CD4-positive, alpha-beta T cell treated with Interferon gamma for 1 hour (primary cell): Measurements from ENCODE around the gene GAGE10.

ENCODE experiments used
- DNase-seq: peaks from one replicate; pipeline ENCODE4 v3.0.0-alpha.2; 2020

GAGE10 gene

DNA sequence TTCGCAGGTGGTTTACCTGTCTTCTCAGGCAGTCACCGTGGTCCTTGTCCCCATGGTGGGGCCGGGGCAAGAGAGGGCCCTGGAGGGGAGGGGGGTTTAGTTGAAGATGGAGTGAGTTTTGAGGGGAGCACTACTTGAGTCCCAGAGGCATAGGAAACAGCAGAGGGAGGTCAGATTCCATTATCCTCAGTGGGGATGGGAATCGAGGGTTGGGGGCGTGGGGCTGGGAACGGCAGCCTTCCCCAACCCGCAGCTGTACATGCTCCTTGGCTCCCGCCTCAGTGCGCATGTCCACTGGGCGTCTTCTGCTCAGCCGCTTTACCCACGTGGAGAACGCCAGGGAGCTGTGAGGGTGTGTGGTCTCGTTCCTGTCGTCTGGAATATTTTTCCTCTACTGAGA lies at the start of gene GAGE10:
TSS of gene GAGE10 (plus strand) at position 301 of the 400 bp plus-strand sequence. CDS start 1,214 bp downstream, outside the sequence.
- DNase-seq = no peak

DNA sequence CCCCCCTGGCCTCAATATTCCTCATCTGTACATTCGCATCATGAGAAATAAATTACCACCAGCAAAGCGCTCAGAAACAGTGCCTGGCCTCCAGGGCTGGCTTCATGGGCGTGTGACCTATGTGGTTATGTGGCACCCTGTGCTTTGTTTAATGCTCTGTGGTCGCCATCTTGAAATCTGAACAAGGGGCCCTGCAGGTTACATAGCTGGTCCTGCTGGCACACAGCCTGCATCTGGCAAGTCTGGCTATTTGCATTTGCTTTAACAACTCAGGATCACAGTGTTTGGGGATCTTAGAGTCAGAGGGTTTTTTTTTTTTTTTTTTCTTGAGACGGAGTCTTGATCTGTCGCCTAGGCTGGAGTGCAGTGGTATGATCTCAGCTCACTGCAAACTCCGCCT lies 48.8 kb upstream of the GAGE10 start:
- no peak for DNase-seq

GRCh38 chrX:49256268-49256995 lies 47.0 kb upstream of the GAGE10 start:
- no peak for DNase-seq

DNA sequence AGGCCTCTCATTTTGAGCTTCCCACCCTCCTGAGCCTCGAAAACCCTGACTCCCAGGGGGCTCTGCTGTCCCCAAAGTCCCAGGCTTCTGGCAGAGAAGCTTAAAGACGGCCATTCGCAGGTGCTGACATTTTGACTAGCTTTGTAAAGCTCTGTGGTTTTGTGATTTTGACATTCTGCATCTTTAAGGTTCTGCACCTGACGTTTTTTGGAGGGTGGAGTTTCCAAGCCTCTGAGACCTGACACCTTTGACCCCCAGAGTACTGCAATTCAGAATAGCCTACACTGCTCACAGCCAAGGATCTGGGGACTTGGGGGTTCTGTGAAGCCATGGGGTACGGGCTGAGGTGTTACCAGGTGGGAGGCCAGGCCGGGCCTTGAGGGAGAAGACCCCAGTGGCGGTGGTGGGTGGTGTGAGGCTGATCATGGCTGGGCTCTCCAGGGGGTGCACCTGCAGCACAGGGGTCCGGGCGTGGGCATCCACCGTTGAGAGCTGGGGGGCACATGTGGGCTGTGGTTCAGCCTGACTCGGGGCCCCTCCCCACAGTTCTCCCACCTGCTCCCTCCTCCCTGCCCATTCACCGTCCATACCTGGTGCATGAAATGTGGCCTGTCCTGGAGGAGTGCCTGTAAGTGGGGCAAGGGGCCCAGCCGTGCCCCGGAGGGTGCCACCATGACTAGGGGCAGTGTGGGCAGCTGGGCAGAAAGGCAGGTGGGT lies 46.2 kb upstream of the GAGE10 start:
- no peak for DNase-seq

DNA sequence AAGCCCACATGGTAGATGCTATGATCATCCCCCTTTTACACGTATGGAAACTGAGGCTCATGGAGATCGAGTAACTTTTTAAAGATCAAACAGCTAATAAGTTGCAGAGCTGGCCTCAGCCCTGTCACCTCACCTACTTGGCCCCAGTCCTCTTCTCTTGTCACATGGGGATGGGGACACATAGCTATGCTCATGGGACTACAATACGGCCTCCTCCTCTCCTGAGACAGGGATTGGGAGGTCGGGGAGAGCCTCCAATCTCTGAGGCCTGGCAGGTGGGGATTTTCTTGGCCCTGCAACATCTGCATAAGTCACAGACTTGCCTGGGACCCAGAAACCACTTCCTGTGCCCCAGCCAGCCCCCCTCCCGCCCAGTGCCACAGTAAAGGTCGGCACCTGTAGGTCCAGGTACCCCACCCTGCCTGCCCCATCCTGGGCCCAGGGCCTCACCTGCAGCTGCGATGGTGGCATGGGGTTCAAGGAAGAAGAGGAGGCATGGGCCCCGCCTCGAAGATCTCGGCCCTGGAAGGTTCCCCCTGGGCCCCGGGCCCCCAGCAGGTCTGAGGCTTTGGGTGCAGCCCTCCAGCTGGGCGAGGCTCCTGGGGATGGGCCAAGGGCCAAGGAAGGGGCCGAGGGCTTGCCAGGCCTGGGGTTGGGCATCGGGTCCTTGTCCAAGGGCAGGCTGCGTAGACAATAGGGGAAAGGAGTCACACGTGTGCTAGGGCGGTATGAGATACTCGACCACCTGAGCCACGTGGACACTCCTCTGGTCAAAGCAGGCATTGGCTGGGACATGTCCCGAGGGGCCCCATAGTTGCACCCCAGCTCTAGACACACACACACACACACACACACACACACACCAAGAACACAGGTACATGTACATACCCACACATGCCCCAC lies 45.3 kb upstream of the GAGE10 start:
- DNase-seq = no peak

DNA sequence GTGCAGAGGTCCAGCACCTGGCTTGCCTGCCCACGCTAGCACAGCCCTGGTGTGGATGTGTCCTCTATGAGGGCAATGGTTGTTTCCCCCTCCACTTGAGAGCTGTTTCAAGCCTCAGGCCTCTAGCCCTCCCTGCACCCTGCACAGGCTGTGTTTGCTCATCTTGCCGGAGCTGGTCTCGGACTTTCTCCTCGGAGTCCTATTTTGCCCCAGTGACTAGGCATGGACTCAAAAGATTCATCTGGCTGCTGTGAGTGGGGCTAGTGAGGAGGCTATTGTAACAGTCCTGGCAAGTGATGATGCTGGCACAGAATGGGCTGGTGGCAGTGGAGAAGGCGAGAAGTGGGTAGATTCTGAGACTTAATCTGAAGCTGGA lies 44.7 kb upstream of the GAGE10 start:
- DNase-seq = no peak

- DNase-seq = no peak
Measured at GRCh38 chrX:49260221-49260985, 43.0 kb upstream of the GAGE10 start.

DNA sequence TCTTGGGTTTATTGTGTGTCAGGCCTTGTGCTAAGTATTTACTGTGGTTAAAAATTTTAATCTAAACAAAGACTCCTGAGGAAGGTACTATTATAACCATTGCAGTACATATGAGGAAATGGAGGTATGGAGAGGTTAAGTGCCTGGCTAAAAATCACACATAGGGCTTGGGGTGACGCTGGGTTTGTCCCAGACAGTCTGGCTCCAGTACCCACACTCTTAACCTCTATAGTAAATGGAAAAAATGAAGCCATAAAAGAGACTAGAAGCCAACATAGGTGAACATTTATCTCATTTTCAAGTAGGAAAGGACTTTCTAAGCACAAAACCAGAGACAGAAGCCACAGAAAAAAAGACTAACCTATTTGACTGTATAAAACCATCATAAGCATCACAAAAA lies 40.8 kb upstream of the GAGE10 start:
- DNase-seq = no peak

DNA sequence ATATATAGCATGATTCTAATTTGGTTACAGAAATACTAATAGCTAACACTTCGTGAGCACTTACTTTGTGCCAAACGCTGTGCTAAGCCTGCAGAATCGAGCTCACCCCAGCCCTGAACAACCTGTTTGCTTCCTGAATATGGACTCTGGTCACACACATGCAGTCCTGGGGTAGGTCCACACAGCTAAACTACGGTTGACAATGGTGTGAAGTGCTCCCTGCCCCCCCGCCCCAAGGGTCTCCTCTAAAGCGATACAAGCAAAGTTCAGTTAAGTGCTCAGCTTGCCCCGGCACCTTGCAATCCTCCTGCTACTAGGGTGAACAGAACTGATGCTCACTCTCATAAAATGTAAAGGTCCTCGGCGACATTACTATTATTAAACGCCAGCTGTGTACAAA lies 39.8 kb upstream of the GAGE10 start:
- no peak for DNase-seq

- no peak for DNase-seq
Measured at GRCh38 chrX:49264460-49264859, 39.0 kb upstream of the GAGE10 start, which contains the start of gene FOXP3. Gene FOXP3 (minus strand): TSS chrX:49264710. CDS start chrX:49258505, 6,205 bp downstream.

DNA sequence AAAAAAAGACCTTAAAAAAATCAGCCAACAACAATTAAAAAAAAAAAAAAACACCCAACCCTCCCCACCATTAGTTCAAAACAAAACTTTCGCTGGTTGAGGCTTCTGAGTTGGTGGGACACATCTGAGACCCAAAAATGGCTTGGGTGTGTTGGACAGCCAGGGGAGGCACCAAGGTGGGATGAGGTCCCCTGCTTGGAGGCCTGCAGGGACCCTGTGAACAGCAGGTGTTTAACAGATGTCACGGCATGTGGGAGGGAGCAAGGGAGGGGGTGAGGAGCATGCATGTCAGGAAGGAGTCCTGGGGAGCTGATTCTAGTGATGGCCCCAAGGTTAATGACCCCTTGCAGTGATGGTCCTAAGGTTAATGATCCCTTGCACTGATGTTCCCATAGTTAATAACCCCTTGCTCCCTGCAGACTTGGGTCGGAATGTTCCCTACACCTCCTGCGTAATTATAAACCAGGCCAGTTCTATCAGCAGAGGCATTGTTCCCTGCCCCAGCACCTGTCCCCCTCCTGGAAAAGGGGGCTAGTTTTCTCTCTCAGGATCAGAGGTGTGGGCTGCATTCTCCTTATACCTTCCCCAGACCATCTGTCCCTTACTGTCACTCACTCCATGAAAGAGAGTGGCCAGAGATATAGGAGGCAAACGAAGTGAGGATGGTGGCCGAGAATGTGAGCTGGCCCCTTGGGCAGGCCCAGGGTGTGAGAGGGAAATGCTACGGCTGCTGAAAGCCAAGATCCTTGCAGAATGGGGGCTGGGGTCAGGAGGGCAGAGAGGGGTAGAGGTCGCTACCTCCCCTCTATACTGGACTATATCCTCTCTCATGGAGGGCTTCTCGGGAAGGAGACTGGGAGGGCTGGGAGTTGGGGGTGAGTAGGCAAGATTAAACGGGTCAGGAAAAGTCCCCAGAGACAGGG lies 36.7 kb upstream of the GAGE10 start:
- no peak for DNase-seq

DNA sequence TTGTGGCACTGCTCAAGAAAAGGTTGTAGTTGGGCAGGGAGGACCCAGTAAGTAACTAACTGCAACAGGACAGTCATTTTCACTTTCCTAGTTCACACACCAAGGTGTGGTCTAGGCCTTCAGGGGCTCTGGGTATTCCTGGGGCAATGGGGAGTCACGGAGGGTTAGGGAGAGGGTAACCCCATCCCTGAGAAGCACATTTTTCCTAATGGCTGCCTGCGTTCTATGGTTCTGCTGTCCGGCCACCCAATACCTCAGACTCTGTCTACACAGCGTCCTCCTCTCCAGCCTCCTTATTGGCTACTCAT lies 34.8 kb upstream of the GAGE10 start:
- no peak for DNase-seq

DNA sequence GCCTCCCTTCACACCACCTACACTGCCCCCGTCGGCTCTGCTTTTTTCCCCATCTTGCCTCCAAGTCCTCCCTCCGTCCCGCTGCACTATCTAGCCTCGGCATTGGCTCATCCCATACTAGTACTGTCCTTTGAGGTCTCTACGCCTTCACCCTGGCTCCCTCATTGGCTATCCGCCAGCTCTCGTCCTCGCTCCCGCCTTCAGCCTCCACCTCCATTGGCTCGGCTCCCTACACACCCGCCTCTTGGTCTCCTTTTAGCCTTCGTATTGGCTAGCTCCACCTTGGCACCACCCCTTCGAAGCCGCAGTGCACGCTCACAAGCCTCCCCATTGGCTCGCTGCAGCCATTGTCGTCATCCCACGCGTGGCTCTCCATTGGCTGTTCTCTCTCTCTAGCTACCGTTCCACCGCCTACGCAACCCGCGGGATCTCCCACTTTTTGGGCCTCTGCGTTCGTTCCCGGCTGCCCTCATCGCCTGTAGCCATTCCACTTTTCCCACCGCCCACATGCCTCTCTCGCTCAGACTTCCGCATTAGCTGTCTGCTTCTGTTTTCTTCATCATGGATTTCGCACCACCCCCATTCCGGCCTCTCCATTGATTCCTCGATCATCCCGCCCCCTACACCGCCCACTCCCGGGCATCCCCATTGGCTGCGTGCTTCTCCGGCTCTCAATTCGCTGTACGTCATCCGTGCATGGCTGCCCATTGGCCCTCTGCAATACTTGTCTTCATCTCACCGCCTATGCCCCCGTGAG lies 34.3 kb upstream of the GAGE10 start:
- DNase-seq = peak; percentile 98

GRCh38 chrX:49269767-49270248 lies 33.6 kb upstream of the GAGE10 start, which contains the start of gene PPP1R3F:
Gene PPP1R3F (plus strand): TSS chrX:49269793. CDS start chrX:49269870, 77 bp downstream.
- DNase-seq = no peak

DNA sequence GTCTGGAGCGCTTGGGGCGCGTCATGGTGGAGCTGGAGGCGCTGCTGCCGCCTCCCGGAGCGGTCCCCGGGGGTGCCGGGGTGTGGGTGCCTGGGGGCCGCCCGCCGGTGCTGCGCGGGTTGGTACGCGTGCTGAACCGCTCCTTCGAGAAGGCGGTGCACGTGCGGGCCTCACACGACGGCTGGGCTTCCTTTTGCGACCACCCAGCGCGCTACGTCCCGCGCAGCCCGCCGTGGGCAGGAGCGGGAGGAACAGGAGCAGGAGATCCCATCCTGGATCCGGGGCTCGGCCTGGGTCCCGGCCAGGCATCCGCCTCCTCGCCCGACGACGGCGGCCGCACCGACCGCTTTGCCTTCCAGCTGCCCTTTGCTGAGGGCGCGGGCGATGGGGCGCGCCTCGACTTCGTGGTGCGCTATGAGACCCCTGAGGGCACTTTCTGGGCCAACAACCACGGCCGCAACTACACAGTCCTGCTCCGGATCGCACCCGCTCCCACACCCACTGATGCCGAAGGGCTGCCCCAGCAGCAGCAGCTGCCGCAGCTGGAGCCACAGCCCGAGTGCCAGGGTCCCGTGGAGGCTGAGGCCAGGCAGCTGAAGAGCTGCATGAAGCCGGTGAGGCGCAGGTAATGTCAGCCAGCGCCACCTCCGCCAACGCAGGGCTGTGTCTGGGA lies 33.1 kb upstream of the GAGE10 start:
- DNase-seq = no peak

DNA sequence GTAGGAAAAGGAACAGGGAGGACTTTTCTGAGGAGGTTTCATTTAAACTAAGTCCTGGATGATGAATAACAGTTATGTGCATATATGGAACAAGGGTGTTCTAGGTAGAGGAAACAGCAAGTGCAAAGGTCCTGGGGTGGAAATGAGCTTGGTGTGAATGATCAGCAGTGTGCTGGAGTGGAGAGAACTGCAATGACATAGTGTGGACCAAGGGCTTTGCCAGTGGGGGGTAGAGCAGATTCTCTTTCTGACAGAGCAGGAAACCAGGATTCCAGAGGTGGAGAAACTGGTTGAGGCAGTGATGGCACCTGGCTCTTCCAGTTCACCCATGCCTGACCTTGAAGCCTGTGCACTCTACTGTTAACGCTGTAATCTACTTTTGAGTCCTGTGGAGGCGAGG lies 32.1 kb upstream of the GAGE10 start:
- no peak for DNase-seq

- no peak for DNase-seq
Measured at GRCh38 chrX:49272421-49272820, 31.0 kb upstream of the GAGE10 start.

GRCh38 chrX:49273181-49273727 lies 30.2 kb upstream of the GAGE10 start:
- DNase-seq = peak; percentile 28

- DNase-seq = no peak
Measured at GRCh38 chrX:49276207-49276606, 27.2 kb upstream of the GAGE10 start.
